Mesenchymal stem cell (in vitro differentiated cells and primary cell): ENCODE data around the gene CTLA4.

Experiments used
- DNase-seq: peaks from one replicate; pipeline ENCODE4 v3.0.0-alpha.2; 2013
- H2AFZ ChIP-seq: one replicate; pipeline ENCODE4 v1.6.1; 2013; ENCODE audit warnings: low read depth, mild to moderate bottlenecking, control low read depth, inconsistent platforms, low read length, moderate library complexity
- H2AK5ac ChIP-seq: 2 replicates; pipeline ENCODE4 v1.6.1; 2013; ENCODE audit warnings: low read length, moderate library complexity, mild to moderate bottlenecking, inconsistent platforms; ENCODE audit not compliant: severe bottlenecking
- H2BK120ac ChIP-seq: one replicate; pipeline ENCODE4 v1.6.1; 2013; ENCODE audit warnings: low read depth, mild to moderate bottlenecking, inconsistent platforms, low read length, moderate library complexity
- H2BK12ac ChIP-seq, 2 experiments: one replicate each; pipeline ENCODE4 v1.6.1; 2013; ENCODE audit warnings: inconsistent platforms in 2 of 2, low read length in 2 of 2, mild to moderate bottlenecking in 2 of 2, moderate library complexity in 2 of 2, control low read depth in 1 of 2
- H2BK15ac ChIP-seq: one replicate; pipeline ENCODE4 v1.6.1; 2013; ENCODE audit warnings: mild to moderate bottlenecking, low read depth, inconsistent platforms; ENCODE audit not compliant: poor library complexity, severe bottlenecking
- H2BK5ac ChIP-seq: 2 replicates; pipeline ENCODE4 v1.6.1; 2013; ENCODE audit warnings: low read depth, mild to moderate bottlenecking, low read length, control low read depth, inconsistent platforms; ENCODE audit not compliant: poor library complexity, severe bottlenecking
- H3K14ac ChIP-seq, 2 experiments: one replicate each; pipeline ENCODE4 v1.6.1; 2013; ENCODE audit warnings: inconsistent platforms in 2 of 2, low read length in 2 of 2, control low read depth in 1 of 2, mild to moderate bottlenecking in 1 of 2, moderate library complexity in 1 of 2
- H3K18ac ChIP-seq, 2 experiments: one replicate each; pipeline ENCODE4 v1.6.1; 2013; ENCODE audit warnings: inconsistent platforms in 2 of 2, low read length in 2 of 2, control low read depth in 1 of 2, low read depth in 1 of 2, mild to moderate bottlenecking in 1 of 2
- H3K23ac ChIP-seq, 2 experiments: one replicate each; pipeline ENCODE4 v1.6.1; 2013; ENCODE audit warnings: inconsistent platforms in 2 of 2, low read length in 2 of 2, mild to moderate bottlenecking in 2 of 2, moderate library complexity in 2 of 2, control low read depth in 1 of 2
- H3K27ac ChIP-seq: 2 replicates; pipeline ENCODE4 v1.5.1; 2013; ENCODE audit warnings: mild to moderate bottlenecking, moderate library complexity, low read length, control low read depth, inconsistent platforms; ENCODE audit not compliant: poor library complexity, severe bottlenecking
- H3K27me3 ChIP-seq, 2 experiments: 2 replicates each; pipeline versions ENCODE4 v1.6.1 to v1.7.0; 2013; ENCODE audit warnings: low read length in 2 of 2, mild to moderate bottlenecking in 2 of 2, moderate library complexity in 2 of 2, control low read depth in 1 of 2, inconsistent platforms in 1 of 2; ENCODE audit not compliant: control insufficient read depth in 1 of 2, insufficient read depth in 1 of 2
- H3K36me3 ChIP-seq, 2 experiments: 2 replicates each; pipeline versions ENCODE4 v1.6.1 to v1.7.0; 2013; ENCODE audit warnings: low read length in 2 of 2, control low read depth in 1 of 2, inconsistent platforms in 1 of 2, low read depth in 1 of 2, mild to moderate bottlenecking in 1 of 2; ENCODE audit not compliant: insufficient read depth in 2 of 2, control insufficient read depth in 1 of 2
- H3K4ac ChIP-seq, 2 experiments: one replicate each; pipeline ENCODE4 v1.6.1; 2013; ENCODE audit warnings: inconsistent platforms in 2 of 2, low read length in 2 of 2, mild to moderate bottlenecking in 2 of 2, moderate library complexity in 2 of 2, control low read depth in 1 of 2, low read depth in 1 of 2
- H3K4me1 ChIP-seq: 2 replicates; pipeline ENCODE4 v1.6.1; 2013; ENCODE audit warnings: low read depth, low read length, control low read depth; ENCODE audit not compliant: control insufficient read depth, insufficient read depth
- H3K4me2 ChIP-seq: 2 replicates; pipeline ENCODE4 v1.6.1; 2013; ENCODE audit warnings: low read length, mild to moderate bottlenecking, inconsistent platforms; ENCODE audit not compliant: poor library complexity, severe bottlenecking
- H3K4me3 ChIP-seq, 2 experiments: 2 replicates each; pipeline versions ENCODE4 v1.5.1 to v1.7.0; 2013; ENCODE audit warnings: low read length in 2 of 2, mild to moderate bottlenecking in 2 of 2, control low read depth in 1 of 2, low read depth in 1 of 2; ENCODE audit not compliant: insufficient read depth in 1 of 2
- H3K79me1 ChIP-seq: replicated peaks from 2 replicates; pipeline ENCODE4 v1.6.1; 2013; ENCODE audit warnings: mild to moderate bottlenecking, control low read depth, low read length, inconsistent platforms; ENCODE audit not compliant: poor library complexity, severe bottlenecking
- H3K9ac ChIP-seq: 2 replicates; pipeline ENCODE4 v1.7.0; 2013; ENCODE audit warnings: mild to moderate bottlenecking, low read length, moderate library complexity
- H3K9me3 ChIP-seq: 2 replicates; pipeline ENCODE4 v1.7.0; 2013; ENCODE audit warnings: mild to moderate bottlenecking, low read length; ENCODE audit not compliant: control insufficient read depth
- H4K8ac ChIP-seq: one replicate; pipeline ENCODE4 v1.6.1; 2013; ENCODE audit warnings: inconsistent platforms, mild to moderate bottlenecking, low read length, moderate library complexity
- H4K91ac ChIP-seq: one replicate; pipeline ENCODE4 v1.6.1; 2013; ENCODE audit warnings: mild to moderate bottlenecking, low read length, inconsistent platforms
- WGBS: methylation state at CpG from one replicate; pipeline ENCODE4 v1.1.7; 2013; ENCODE audit warnings: mixed read lengths; 5-methylcytosine and 5-hydroxymethylcytosine counted together

The CTLA4 gene

DNA sequence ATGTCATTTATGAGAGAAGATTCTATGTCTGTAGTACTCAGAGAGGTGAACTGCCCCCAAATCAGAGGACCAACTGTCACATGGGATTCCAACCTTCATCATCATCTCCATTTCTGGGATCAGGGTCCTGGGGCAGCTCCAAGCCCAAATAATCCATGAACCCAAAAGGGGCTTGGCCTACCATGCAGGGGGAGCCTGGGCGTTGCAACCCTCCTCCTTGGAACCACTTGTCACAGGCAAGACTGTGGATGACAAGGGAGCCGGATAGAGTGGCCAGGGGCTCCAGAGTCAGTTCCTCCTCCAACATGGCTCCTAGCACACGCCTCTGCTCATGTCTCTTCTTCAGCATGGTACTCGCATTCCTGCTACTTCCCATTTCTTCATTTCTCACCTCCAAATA lies 7.9 kb downstream of the CTLA4 start:
- H2AK5ac ChIP-seq = no peak overlapping the region
- no peak overlapping the region for H2BK15ac ChIP-seq
- H2AFZ ChIP-seq = no peak overlapping the region
- no peak overlapping the region for H4K91ac ChIP-seq
- H3K79me1 ChIP-seq = no peaks in the 10 kb centered on the region
- no peak overlapping the region for H3K14ac ChIP-seq
- H4K8ac ChIP-seq = no peak overlapping the region
- no peak overlapping the region for H3K27ac ChIP-seq
- no peaks in the 10 kb centered on the region for H3K4me1 ChIP-seq
- H3K18ac ChIP-seq = no peak overlapping the region
- H2BK120ac ChIP-seq = no peak overlapping the region
- no peak for DNase-seq
- no peak overlapping the region for H2BK12ac ChIP-seq
- H3K9me3 ChIP-seq = no peaks in the 10 kb centered on the region
- H3K4ac ChIP-seq = no peak overlapping the region
- H2BK5ac ChIP-seq = no peak overlapping the region
- H3K4me2 ChIP-seq = no peak overlapping the region
- 71% methylated on average over 4 of the region's 4 CpGs for WGBS
- H3K9ac ChIP-seq = no peak overlapping the region
- no peaks in the 10 kb centered on the region for H3K36me3 ChIP-seq
- H3K27me3 ChIP-seq = peaks cover 17 to 30% of the 10 kb centered on the region in 2 experiments
- H3K23ac ChIP-seq = no peak overlapping the region
- H3K4me3 ChIP-seq = no peak overlapping the region

DNA sequence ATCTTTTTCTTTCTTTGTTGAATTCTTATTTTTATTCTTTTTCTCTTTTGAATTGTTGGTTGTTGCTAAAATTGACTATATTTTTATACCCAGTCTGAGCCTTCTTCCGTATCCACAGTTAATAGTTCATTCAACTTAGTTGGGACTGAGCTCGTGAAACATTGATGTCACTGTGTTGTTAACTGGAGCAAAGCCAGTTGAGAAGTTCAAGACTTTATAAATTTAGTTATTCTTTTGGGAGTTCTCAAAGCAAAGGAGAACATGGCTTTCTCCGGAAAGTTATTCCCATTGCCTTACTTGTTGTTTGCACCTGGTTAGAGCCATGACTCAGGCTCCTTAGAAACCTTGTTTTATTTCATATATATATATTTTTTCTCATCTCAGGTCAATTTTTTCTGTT lies 8.8 kb downstream of the CTLA4 start:
- Histone ChIP-seq H3K4me3 (no peak overlapping the region), H2BK12ac (no peak overlapping the region), H4K91ac (no peak overlapping the region), H2AFZ (no peak overlapping the region), H4K8ac (no peak overlapping the region), H2BK15ac (no peak overlapping the region), H3K9me3 (no peaks in the 10 kb centered on the region), H3K79me1 (no peaks in the 10 kb centered on the region), H3K4me2 (no peak overlapping the region), H3K9ac (no peak overlapping the region), H3K36me3 (no peaks in the 10 kb centered on the region), H2AK5ac (no peak overlapping the region), H2BK5ac (no peak overlapping the region), H3K23ac (no peak overlapping the region), H3K18ac (no peak overlapping the region), H3K4ac (no peak overlapping the region), H3K4me1 (no peaks in the 10 kb centered on the region), H3K14ac (no peak overlapping the region), H2BK120ac (no peak overlapping the region), H3K27me3 (peaks cover 17 to 22% of the 10 kb centered on the region in 2 experiments), H3K27ac (no peak overlapping the region)
- DNase-seq = no peak
- 91% methylated on average over 2 of the region's 3 CpGs for WGBS

DNA sequence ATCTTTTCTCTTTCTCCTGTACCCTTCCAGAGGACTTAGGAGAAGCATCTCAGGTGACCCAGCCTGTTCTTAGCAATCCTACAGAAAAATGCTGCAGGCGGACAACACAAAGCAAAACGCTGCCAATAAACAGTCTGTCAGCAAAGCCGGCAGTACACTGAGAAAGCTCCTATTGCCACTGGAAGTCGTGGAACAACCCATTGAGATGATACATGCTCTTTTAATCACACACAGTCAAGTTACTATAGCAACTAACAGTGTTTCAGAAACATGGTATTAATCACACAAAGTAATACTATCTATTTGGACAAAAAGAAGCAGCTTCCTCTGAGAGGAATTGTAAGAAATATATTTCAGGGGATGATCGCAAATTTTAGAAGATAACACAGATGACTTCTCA lies 10.5 kb downstream of the CTLA4 start:
- H3K9ac ChIP-seq = no peak overlapping the region
- no peak overlapping the region for H2BK5ac ChIP-seq
- H3K23ac ChIP-seq = no peak overlapping the region
- no peak overlapping the region for H3K18ac ChIP-seq
- H3K79me1 ChIP-seq = no peaks in the 10 kb centered on the region
- no peaks in the 10 kb centered on the region for H3K9me3 ChIP-seq
- H2AFZ ChIP-seq = no peak overlapping the region
- H2AK5ac ChIP-seq = no peak overlapping the region
- no peak overlapping the region for H2BK120ac ChIP-seq
- no peak overlapping the region for H3K27ac ChIP-seq
- H3K4ac ChIP-seq = no peak overlapping the region
- no peaks in the 10 kb centered on the region for H3K36me3 ChIP-seq
- peaks cover 9 to 13% of the 10 kb centered on the region in 2 experiments for H3K27me3 ChIP-seq
- no peak overlapping the region for H3K4me2 ChIP-seq
- H3K4me1 ChIP-seq = no peaks in the 10 kb centered on the region
- no peak overlapping the region for H4K8ac ChIP-seq
- H2BK12ac ChIP-seq = no peak overlapping the region
- H4K91ac ChIP-seq = no peak overlapping the region
- H2BK15ac ChIP-seq = no peak overlapping the region
- peak; percentile 5 for DNase-seq
- H3K4me3 ChIP-seq = no peak overlapping the region
- no peak overlapping the region for H3K14ac ChIP-seq
- 55% methylated on average over 5 of the region's 5 CpGs for WGBS

DNA sequence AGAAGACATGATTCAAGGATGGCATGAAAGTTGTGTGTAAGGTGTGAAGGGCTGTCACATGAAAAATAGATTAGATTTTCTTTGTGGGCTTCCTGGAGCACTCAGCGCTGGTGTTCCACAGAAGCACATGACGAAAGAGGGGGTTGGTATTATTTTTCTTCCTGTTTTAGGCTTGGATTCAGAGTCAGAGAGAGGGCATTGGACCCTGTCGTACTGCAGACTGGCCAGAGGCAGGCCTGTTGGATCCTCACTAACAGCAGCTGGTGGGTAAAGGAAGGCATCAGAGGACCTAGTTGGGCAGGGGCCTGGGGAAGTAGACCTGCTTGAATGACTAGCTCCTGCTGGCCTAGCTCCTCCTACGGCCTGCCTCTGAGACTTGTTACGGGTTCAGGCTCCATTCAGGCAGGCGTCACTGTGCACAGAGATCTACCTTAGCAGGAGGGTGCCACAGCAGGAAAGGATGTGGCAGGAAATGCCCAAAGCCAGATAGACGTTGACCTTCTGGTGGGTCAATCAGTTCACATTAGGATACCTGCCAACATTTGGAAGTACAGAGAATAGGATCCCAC lies 13.1 kb downstream of the CTLA4 start:
- Histone ChIP-seq H3K14ac (no peak overlapping the region), H3K18ac (no peak overlapping the region), H2BK120ac (no peak overlapping the region), H3K27ac (no peak overlapping the region), H4K8ac (no peak overlapping the region), H2BK15ac (no peak overlapping the region), H2AK5ac (no peak overlapping the region), H3K36me3 (no peaks in the 10 kb centered on the region), H3K4me2 (no peak overlapping the region), H3K4ac (no peak overlapping the region), H4K91ac (no peak overlapping the region), H3K9ac (no peak overlapping the region), H3K4me1 (no peaks in the 10 kb centered on the region), H3K4me3 (no peak overlapping the region), H2BK12ac (no peak overlapping the region), H3K9me3 (no peaks in the 10 kb centered on the region), H2AFZ (no peak overlapping the region), H3K27me3 (peaks cover 1 to 13% of the 10 kb centered on the region in 2 experiments), H3K23ac (no peak overlapping the region), H3K79me1 (no peaks in the 10 kb centered on the region), H2BK5ac (no peak overlapping the region)
- WGBS = 86% methylated on average over 7 of the region's 7 CpGs
- DNase-seq = no peak
